GM12801 (cell line): ENCODE results near the gene FGGY.

ENCODE experiments used
- CTCF ChIP-seq: IDR thresholded peaks from one replicate; pipeline ENCODE4 v1.5.1; 2011; ENCODE audit warnings: control low read depth; ENCODE audit not compliant: insufficient read length; ENCODE audit errors: extremely low read depth

FGGY gene

GRCh38 chr1:59742526-59742925 is 445.6 kb downstream of the FGGY start:
- TF ChIP-seq CTCF: no peak

- no peak for TF ChIP-seq CTCF
Observed at GRCh38 chr1:59743324-59744091, 446.6 kb downstream of the FGGY start.

GRCh38 chr1:59747420-59748024 is 450.6 kb downstream of the FGGY start:
- TF ChIP-seq CTCF: no peak

- no peak for TF ChIP-seq CTCF
Observed at GRCh38 chr1:59748123-59748522, 451.2 kb downstream of the FGGY start.

GRCh38 chr1:59750328-59751003 is 453.6 kb downstream of the FGGY start:
- no peak for TF ChIP-seq CTCF

- TF ChIP-seq CTCF: no peak
Observed at GRCh38 chr1:59751004-59751395, 454.1 kb downstream of the FGGY start.

GRCh38 chr1:59751801-59752200 is 454.9 kb downstream of the FGGY start:
- no peak for TF ChIP-seq CTCF
